Uterus (tissue), 2 donors: ENCODE measurements around the gene GPLD1.

Experiments
- CTCF ChIP-seq, 4 experiments: fragments of 200-600 bp in 2 of 4; fragments of 450-650 bp in 2 of 4; sonication (generic) in 2 of 4; IDR thresholded peaks; one replicate each; pipeline ENCODE4 v1.5.1; 2016 to 2019; ENCODE audit warnings: antibody characterized with exemption in 4 of 4, mild to moderate bottlenecking in 2 of 4, moderate library complexity in 1 of 4
- POLR2A ChIP-seq, 2 donors: fragments of 450-650 bp; IDR thresholded peaks; one replicate each; pipeline ENCODE4 v1.6.1; 2016; ENCODE audit warnings: antibody characterized with exemption in 2 of 2, mild to moderate bottlenecking in 1 of 2, moderate library complexity in 1 of 2

- no peak for TF ChIP-seq CTCF (IDR thresholded peaks at IDR 0.05)
- TF ChIP-seq POLR2A (IDR thresholded peaks at IDR 0.05) = no peak
These were observed 47.8 kb upstream of the GPLD1 start for GRCh38 chr6:24537082-24537699.
